ENCODE measurements around the gene PHLDB1. TPM values are rescaled to one million over a fixed set of nuclear protein-coding genes. Genes with fewer than 3 reads are reported as not detected.
A peak's percentile ranks its signal among the peaks of the same experiment; 100 is the strongest.

Gene PHLDB1
- 89.4 and 104 TPM in 2 replicates for polyA plus RNA-seq (2012; rRNA removed)
- polyA plus RNA-seq (2012; cell fraction: cytosol; rRNA removed), result 37.8 and 52.6 TPM in 2 replicates
- polyA plus RNA-seq (2012; cell fraction: nucleus; rRNA removed), result 270 and 294 TPM in 2 replicates

DNA sequence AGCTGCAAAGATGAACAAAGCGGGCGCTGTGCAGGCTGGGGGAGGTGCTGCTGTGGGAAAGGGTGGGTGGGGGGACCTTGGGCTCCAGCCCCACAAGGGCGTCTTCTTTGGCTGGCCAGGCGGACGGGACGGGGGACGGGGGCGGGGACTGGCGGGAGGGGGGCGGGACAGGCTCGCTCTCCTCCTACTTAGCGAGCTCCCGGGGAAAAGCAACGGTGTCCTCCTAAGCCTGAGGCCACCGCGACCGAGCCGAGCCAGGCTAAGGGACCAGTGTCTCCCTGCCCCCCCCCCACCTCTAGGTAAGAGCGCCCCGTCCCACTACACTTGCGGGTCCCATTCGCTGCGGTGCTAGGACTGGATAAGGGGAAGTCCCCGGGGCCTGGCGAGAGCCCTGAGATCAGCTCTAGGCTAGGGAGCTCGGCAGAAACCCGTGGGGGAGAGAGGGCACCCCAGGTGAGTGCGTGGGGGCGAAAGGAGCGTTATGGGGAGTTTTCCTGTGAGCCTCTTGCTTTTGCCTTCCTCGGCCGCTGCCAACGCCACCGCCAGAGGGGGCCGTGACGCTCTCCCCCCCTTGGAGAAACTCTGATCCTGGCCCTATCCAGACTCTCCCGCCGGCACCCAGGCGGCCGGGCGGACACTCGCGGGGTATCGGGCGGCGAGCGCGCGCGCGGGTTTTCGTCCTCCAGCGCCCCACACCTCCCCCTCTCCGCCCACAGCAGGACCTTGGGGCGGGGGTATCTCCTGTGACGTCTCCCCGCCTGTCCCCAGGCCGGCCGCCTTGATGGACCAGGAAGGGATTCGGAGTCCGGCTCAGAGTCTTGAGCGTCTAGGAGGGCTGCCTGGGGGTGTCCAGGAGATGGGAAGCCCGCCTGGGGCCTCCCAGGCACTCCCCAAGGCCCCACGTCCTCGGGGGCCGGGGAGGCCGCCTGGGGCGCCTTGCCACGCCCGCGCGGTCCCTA is at the start of gene PHLDB1:
Gene PHLDB1, plus strand, starts transcription at position 215 of the 959 bp plus-strand sequence. CDS start 6,222 bp downstream, outside the sequence.
- Histone ChIP-seq H3K4me3 (ENCODE audit: low read depth in 2 of 2, low read length in 1 of 2) (peak within 1 kb of the TSS; percentile 61 to 96), H3K79me2 (ENCODE audit: insufficient read depth) (peaks cover 52% of the 10 kb centered on the region), H2AFZ (ENCODE audit: low read depth) (peak within 1 kb of the TSS; percentile 68; the same call in 1 of the 2 replicates), H3K27me3 (ENCODE audit: insufficient read depth) (no peaks in the 10 kb centered on the region), H3K36me3 (replicated peaks in 1 of 2; ENCODE audit: control insufficient read depth in 1 of 2, insufficient read depth in 2 of 2, low read length in 1 of 2) (peaks cover 2 to 8% of the 10 kb centered on the region in 2 experiments), H3K9ac (peak within 1 kb of the TSS; percentile 99), H3F3A (replicated peaks; ENCODE audit: insufficient read depth) (peaks cover 26% of the 10 kb centered on the region), H3K4me2 (peak within 1 kb of the TSS; percentile 96), H3K9me3 (no peaks in the 10 kb centered on the region), H4K20me1 (ENCODE audit: insufficient read depth) (no peaks in the 10 kb centered on the region), H3K4me1 (ENCODE audit: control insufficient read depth in 1 of 2, insufficient read depth in 2 of 2, low read depth in 1 of 2, low read length in 1 of 2) (peaks cover 32 to 39% of the 10 kb centered on the region in 2 experiments), H3K27ac (ENCODE audit: low read depth in 2 of 2, low read length in 1 of 2) (peak within 1 kb of the TSS; percentile 36 to 92; a peak in 3 of 4 replicates), H3K9me2 (no peaks in the 10 kb centered on the region)
- TF ChIP-seq CHD2 (IDR thresholded peaks at IDR 0.05; ENCODE audit: low read length, partially characterized antibody) (peak; percentile 34), RAD21 (IDR thresholded peaks at IDR 0.05; ENCODE audit: low read length) (peak; percentile 53), POLR2AphosphoS5 (IDR thresholded peaks at IDR 0.05; ENCODE audit: low read depth, low read length) (no peak), SIN3A (IDR thresholded peaks at IDR 0.05; ENCODE audit: borderline replicate concordance, low read depth, low read length) (peak; percentile 57; the same call in 1 of the 2 replicates), SMC3 (IDR thresholded peaks at IDR 0.05; ENCODE audit: low read depth, low read length) (peak; percentile 59), ELF1 (IDR thresholded peaks at IDR 0.05) (no peak)
- TF ChIP-seq, protein P1, sequence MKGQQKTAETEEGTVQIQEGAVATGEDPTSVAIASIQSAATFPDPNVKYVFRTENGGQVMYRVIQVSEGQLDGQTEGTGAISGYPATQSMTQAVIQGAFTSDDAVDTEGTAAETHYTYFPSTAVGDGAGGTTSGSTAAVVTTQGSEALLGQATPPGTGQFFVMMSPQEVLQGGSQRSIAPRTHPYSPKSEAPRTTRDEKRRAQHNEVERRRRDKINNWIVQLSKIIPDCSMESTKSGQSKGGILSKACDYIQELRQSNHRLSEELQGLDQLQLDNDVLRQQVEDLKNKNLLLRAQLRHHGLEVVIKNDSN (IDR thresholded peaks at IDR 0.05; ENCODE audit: borderline replicate concordance, low read depth), result no peak
- TF ChIP-seq, protein P2, sequence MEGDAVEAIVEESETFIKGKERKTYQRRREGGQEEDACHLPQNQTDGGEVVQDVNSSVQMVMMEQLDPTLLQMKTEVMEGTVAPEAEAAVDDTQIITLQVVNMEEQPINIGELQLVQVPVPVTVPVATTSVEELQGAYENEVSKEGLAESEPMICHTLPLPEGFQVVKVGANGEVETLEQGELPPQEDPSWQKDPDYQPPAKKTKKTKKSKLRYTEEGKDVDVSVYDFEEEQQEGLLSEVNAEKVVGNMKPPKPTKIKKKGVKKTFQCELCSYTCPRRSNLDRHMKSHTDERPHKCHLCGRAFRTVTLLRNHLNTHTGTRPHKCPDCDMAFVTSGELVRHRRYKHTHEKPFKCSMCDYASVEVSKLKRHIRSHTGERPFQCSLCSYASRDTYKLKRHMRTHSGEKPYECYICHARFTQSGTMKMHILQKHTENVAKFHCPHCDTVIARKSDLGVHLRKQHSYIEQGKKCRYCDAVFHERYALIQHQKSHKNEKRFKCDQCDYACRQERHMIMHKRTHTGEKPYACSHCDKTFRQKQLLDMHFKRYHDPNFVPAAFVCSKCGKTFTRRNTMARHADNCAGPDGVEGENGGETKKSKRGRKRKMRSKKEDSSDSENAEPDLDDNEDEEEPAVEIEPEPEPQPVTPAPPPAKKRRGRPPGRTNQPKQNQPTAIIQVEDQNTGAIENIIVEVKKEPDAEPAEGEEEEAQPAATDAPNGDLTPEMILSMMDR (IDR thresholded peaks at IDR 0.05), result peak; percentile 71
- peak; percentile 86 for DNase-seq
- POLR2A ChIA-PET, result interaction anchor here (0.7 to 2.9 kb wide), 2 partner anchors 14 to 885 kb away, joined by 3 to 14 read pairs; no protein-coding TSS in a partner anchor
- CTCF ChIA-PET, result interaction anchor here (0.6 to 10.8 kb wide), 11 partner anchors 9 to 700 kb away, joined by 3 to 79 read pairs (median 5); no protein-coding TSS in a partner anchor
- 8% methylated on average over 21 of the region's 72 CpGs for WGBS (ENCODE audit: low lambda C conversion rate)

GRCh38 chr11:118560806-118561205 is 46.6 kb upstream of the PHLDB1 start:
- WGBS (ENCODE audit: low lambda C conversion rate), result 92% methylated on average over 3 of the region's 4 CpGs
- no peaks in the 10 kb centered on the region for H4K20me1 ChIP-seq (ENCODE audit: insufficient read depth)
- peaks cover 11 to 18% of the 10 kb centered on the region in 2 experiments for H3K36me3 ChIP-seq (replicated peaks in 1 of 2; ENCODE audit: control insufficient read depth in 1 of 2, insufficient read depth in 2 of 2, low read length in 1 of 2)
- ChIA-PET CTCF (no interaction called here), POLR2A (no interaction called here)
- H3K9ac ChIP-seq, result no peak overlapping the region
- H3K79me2 ChIP-seq (ENCODE audit: insufficient read depth), result no peaks in the 10 kb centered on the region
- no peak for DNase-seq
- TF ChIP-seq GABPA (IDR thresholded peaks at IDR 0.05; ENCODE audit: low read depth), result no peak
- TF ChIP-seq, protein P1 (IDR thresholded peaks at IDR 0.05; ENCODE audit: borderline replicate concordance, low read depth), result no peak
- no peak for TF ChIP-seq FOSL2 (IDR thresholded peaks at IDR 0.05; ENCODE audit: borderline replicate concordance, low read depth)
- TF ChIP-seq MEF2A (IDR thresholded peaks at IDR 0.05; ENCODE audit: borderline replicate concordance, low read depth), result no peak
- no peak for TF ChIP-seq TAF1 (IDR thresholded peaks at IDR 0.05; ENCODE audit: borderline replicate concordance, low read depth, low read length)
- no peak overlapping the region for H3K4me3 ChIP-seq (ENCODE audit: low read depth in 2 of 2, low read length in 1 of 2)
- no peak overlapping the region for H2AFZ ChIP-seq (ENCODE audit: low read depth)
- H3K4me1 ChIP-seq (ENCODE audit: control insufficient read depth in 1 of 2, insufficient read depth in 2 of 2, low read depth in 1 of 2, low read length in 1 of 2), result peaks cover 0 to 6% of the 10 kb centered on the region in 2 experiments; a peak in 1 of 4 replicates
- H3K4me2 ChIP-seq, result no peak overlapping the region
- H3K9me2 ChIP-seq, result no peaks in the 10 kb centered on the region
- no peaks in the 10 kb centered on the region for H3F3A ChIP-seq (replicated peaks; ENCODE audit: insufficient read depth)
- no peak overlapping the region for H3K27ac ChIP-seq (ENCODE audit: low read depth in 2 of 2, low read length in 1 of 2)
- no peaks in the 10 kb centered on the region for H3K9me3 ChIP-seq
- H3K27me3 ChIP-seq (ENCODE audit: insufficient read depth), result no peaks in the 10 kb centered on the region

All from SK-N-SH (cell line).